Measurements from ENCODE around the gene DLX1. TPM values are rescaled to one million over a fixed set of nuclear protein-coding genes. Genes with fewer than 3 reads are reported as not detected.
A peak's percentile ranks its signal among the peaks of the same experiment; 100 is the strongest.

The DLX1 gene
- total and polyA plus RNA-seq, 2 experiments from 2014 or later, result 3.8 to 9.5 TPM

- no peak overlapping the region for H3K4me2 ChIP-seq (ENCODE audit: unreplicated experiment)
- peak overlapping the region; percentile 64 for H2AFZ ChIP-seq
Measured at GRCh38 chr2:172107690-172108586, 22.6 kb downstream of the DLX1 start.

DNA sequence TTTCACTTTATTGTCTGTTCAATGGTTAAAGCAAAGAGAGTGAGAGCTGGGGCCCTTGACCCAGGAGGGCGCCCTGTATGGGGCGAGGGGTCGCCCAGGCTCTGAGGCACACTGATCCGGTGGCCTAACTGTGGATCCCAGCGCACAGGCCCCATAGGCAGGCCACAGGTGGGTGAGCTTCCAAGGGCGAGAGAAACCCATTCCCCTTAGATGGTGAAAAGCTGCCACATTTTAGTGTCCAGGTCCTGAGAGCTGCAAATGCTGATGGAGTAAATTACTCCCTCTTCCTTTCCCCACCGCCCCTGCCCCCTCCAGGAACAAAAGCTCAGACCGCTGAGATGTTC lies 23.3 kb downstream of the DLX1 start:
- 57 to 61% methylated on average over 8 of the region's 8 CpGs for WGBS, 2 experiments (ENCODE audit: low coverage in 1 of 2, low lambda C conversion rate in 2 of 2, missing lambda C conversion rate in 2 of 2)
- H3K4me3 ChIP-seq, result no peak overlapping the region
- H4K20me1 ChIP-seq (ENCODE audit: insufficient read depth), result no peaks in the 10 kb centered on the region
- H3K79me2 ChIP-seq (ENCODE audit: insufficient read depth), result no peaks in the 10 kb centered on the region
- TF ChIP-seq EZH2phosphoT487 (IDR thresholded peaks at IDR 0.05; ENCODE audit: insufficient read depth, low read depth) (no peak), EZH2 (IDR thresholded peaks at IDR 0.05; ENCODE audit: insufficient read depth, poor library complexity, severe bottlenecking) (no peak)
- no peak for DNase-seq
- H3K9ac ChIP-seq, result no peak overlapping the region
- H3K27me3 ChIP-seq (replicated peaks; ENCODE audit: insufficient read depth), result no peaks in the 10 kb centered on the region
- no peaks in the 10 kb centered on the region for H3K9me3 ChIP-seq (ENCODE audit: low read depth)
- in situ Hi-C loops (cut with MboI), result loop anchor here (10.0 kb wide), 1 partner anchor 294 kb away; no protein-coding TSS in a partner anchor
- H2AFZ ChIP-seq, result peak overlapping the region; percentile 64; the same call in 1 of the 2 replicates
- no peak overlapping the region for H3K4me2 ChIP-seq (ENCODE audit: unreplicated experiment)
- H3K36me3 ChIP-seq (ENCODE audit: low read depth), result no peaks in the 10 kb centered on the region
- H3K27ac ChIP-seq, result no peak overlapping the region
- peaks cover 8% of the 10 kb centered on the region for H3F3A ChIP-seq (ENCODE audit: insufficient read depth)
- no peaks in the 10 kb centered on the region for H3K9me2 ChIP-seq (ENCODE audit: insufficient read depth)
- H3K4me1 ChIP-seq (ENCODE audit: insufficient read depth), result no peaks in the 10 kb centered on the region

More at GRCh38 chr2:172107690-172108586, 22.6 kb downstream of the DLX1 start:
- no peaks in the 10 kb centered on the region for H4K20me1 ChIP-seq (ENCODE audit: insufficient read depth)
- DNase-seq, result peak; percentile 20
- no peaks in the 10 kb centered on the region for H3K36me3 ChIP-seq (ENCODE audit: low read depth)
- H3K9me2 ChIP-seq (ENCODE audit: insufficient read depth), result no peaks in the 10 kb centered on the region
- no peaks in the 10 kb centered on the region for H3K9me3 ChIP-seq (ENCODE audit: low read depth)
- no peak overlapping the region for H3K27ac ChIP-seq
- no peaks in the 10 kb centered on the region for H3K4me1 ChIP-seq (ENCODE audit: insufficient read depth)
- H3K9ac ChIP-seq, result no peak overlapping the region
- H3K4me3 ChIP-seq, result no peak overlapping the region
- H3K27me3 ChIP-seq (replicated peaks; ENCODE audit: insufficient read depth), result no peaks in the 10 kb centered on the region
- in situ Hi-C loops (cut with MboI), result loop anchor here (10.0 kb wide), 1 partner anchor 293 kb away; no protein-coding TSS in a partner anchor
- H3K79me2 ChIP-seq (ENCODE audit: insufficient read depth), result no peaks in the 10 kb centered on the region
- WGBS, 2 experiments (ENCODE audit: low coverage in 1 of 2, low lambda C conversion rate in 2 of 2, missing lambda C conversion rate in 2 of 2), result 18 to 22% methylated on average over 51 of the region's 51 CpGs
- TF ChIP-seq EZH2 (IDR thresholded peaks at IDR 0.05; ENCODE audit: insufficient read depth, poor library complexity, severe bottlenecking) (no peak), EZH2phosphoT487 (IDR thresholded peaks at IDR 0.05; ENCODE audit: insufficient read depth, low read depth) (no peak)
- H3F3A ChIP-seq (ENCODE audit: insufficient read depth), result peaks cover 8% of the 10 kb centered on the region

- no peak overlapping the region for H3K27ac ChIP-seq
- no peaks in the 10 kb centered on the region for H4K20me1 ChIP-seq (ENCODE audit: insufficient read depth)
- in situ Hi-C loops (cut with MboI), result loop anchor here (10.0 kb wide), 1 partner anchor 295 kb away; no protein-coding TSS in a partner anchor
- no peaks in the 10 kb centered on the region for H3K27me3 ChIP-seq (replicated peaks; ENCODE audit: insufficient read depth)
- no peaks in the 10 kb centered on the region for H3K9me2 ChIP-seq (ENCODE audit: insufficient read depth)
- H2AFZ ChIP-seq, result no peak overlapping the region
- WGBS, 2 experiments (ENCODE audit: low coverage in 1 of 2, low lambda C conversion rate in 2 of 2, missing lambda C conversion rate in 2 of 2), result 52 to 77% methylated on average over 13 to 29 of the region's 29 CpGs
- H3F3A ChIP-seq (ENCODE audit: insufficient read depth), result peaks cover 8% of the 10 kb centered on the region; the same call in 1 of the 2 replicates
- H3K79me2 ChIP-seq (ENCODE audit: insufficient read depth), result no peaks in the 10 kb centered on the region
- no peaks in the 10 kb centered on the region for H3K9me3 ChIP-seq (ENCODE audit: low read depth)
- H3K9ac ChIP-seq, result no peak overlapping the region
- H3K4me1 ChIP-seq (ENCODE audit: insufficient read depth), result no peaks in the 10 kb centered on the region
- H3K36me3 ChIP-seq (ENCODE audit: low read depth), result no peaks in the 10 kb centered on the region
- TF ChIP-seq EZH2phosphoT487 (IDR thresholded peaks at IDR 0.05; ENCODE audit: insufficient read depth, low read depth) (no peak), EZH2 (IDR thresholded peaks at IDR 0.05; ENCODE audit: insufficient read depth, poor library complexity, severe bottlenecking) (no peak)
- no peak overlapping the region for H3K4me2 ChIP-seq (ENCODE audit: unreplicated experiment)
- H3K4me3 ChIP-seq, result no peak overlapping the region
- DNase-seq, result no peak
Measured at GRCh38 chr2:172109256-172109987, 24.1 kb downstream of the DLX1 start.

DNA sequence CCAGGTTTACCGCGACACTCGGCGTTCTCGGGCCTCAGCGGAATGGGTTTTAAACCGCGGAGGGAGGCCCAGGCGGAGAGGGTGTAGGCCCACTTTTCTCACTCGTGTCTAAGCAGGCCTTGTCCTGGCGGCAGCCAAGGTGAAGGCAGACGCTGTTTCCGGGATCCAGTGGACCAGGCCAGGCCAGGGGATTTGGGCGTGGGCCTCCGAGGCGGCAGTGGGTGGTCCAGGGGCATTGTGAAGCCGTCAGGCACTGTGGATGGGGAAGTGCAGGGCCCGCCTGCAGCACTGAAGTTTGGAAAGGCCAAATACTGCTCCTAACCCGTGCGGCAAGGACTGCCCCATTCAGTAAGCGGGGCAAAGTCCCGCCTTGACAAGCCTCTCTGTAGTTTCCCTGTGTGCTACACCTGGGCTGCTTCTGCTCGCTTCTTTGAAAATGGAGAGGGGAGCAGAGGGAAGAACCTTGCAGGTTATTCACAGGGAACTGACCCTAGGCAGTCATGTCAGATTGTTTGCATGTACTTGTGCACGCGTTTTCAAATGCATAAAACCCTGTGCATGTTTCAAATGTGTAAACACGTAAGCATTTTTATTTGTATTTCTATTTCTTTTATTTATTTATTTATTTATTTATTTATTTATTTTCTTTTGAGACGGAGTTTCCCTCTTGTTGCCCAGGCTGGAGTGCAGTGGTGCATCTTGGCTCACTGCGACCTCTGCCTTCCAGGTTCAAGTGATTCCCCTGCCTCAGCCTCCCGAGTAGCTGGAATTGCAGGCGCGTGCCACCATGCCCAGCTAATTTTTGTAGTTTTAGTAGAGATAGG lies 24.9 kb downstream of the DLX1 start:
- WGBS, 2 experiments (ENCODE audit: low coverage in 1 of 2, low lambda C conversion rate in 2 of 2, missing lambda C conversion rate in 2 of 2), result 92% methylated on average over 31 of the region's 31 CpGs
- Histone ChIP-seq H4K20me1 (ENCODE audit: insufficient read depth) (no peaks in the 10 kb centered on the region), H3K4me2 (ENCODE audit: unreplicated experiment) (no peak overlapping the region), H3K9me3 (ENCODE audit: low read depth) (no peaks in the 10 kb centered on the region), H3K4me3 (no peak overlapping the region), H3K36me3 (ENCODE audit: low read depth) (no peaks in the 10 kb centered on the region), H3K79me2 (ENCODE audit: insufficient read depth) (no peaks in the 10 kb centered on the region), H2AFZ (no peak overlapping the region), H3F3A (ENCODE audit: insufficient read depth) (peaks cover 8% of the 10 kb centered on the region; the same call in 1 of the 2 replicates), H3K9me2 (ENCODE audit: insufficient read depth) (no peaks in the 10 kb centered on the region), H3K9ac (no peak overlapping the region), H3K4me1 (ENCODE audit: insufficient read depth) (no peaks in the 10 kb centered on the region), H3K27ac (no peak overlapping the region), H3K27me3 (replicated peaks; ENCODE audit: insufficient read depth) (no peaks in the 10 kb centered on the region)
- TF ChIP-seq EZH2 (IDR thresholded peaks at IDR 0.05; ENCODE audit: insufficient read depth, poor library complexity, severe bottlenecking) (no peak), EZH2phosphoT487 (IDR thresholded peaks at IDR 0.05; ENCODE audit: insufficient read depth, low read depth) (no peak)
- in situ Hi-C loops (cut with MboI), result loop anchor here (10.0 kb wide), 2 partner anchors 295 to 515 kb away; no protein-coding TSS in a partner anchor
- DNase-seq, result no peak

Measured in GM23248 (cell line).